OCI-LY1 (cell line): ENCODE results near the gene FUBP3.

ENCODE experiments used
- CTCF ChIP-seq: fragments of 200-600 bp; sonication (generic), shearing (Covaris generic); IDR thresholded peaks from 2 replicates; pipeline ENCODE4 v1.5.1; 2017; ENCODE audit warnings: mild to moderate bottlenecking, antibody characterized with exemption, low read length, moderate library complexity, mixed read lengths
- EZH2 ChIP-seq: fragments of 200-600 bp; sonication (generic), shearing (Covaris generic); IDR thresholded peaks from 2 replicates; pipeline ENCODE4 v1.8.0; 2017; ENCODE audit warnings: borderline replicate concordance, mixed run types, mild to moderate bottlenecking, antibody characterized with exemption, low read length, moderate library complexity, mixed read lengths

GRCh38 chr9:130635306-130635705 is 55.9 kb downstream of the FUBP3 start:
- TF ChIP-seq CTCF: no peak
- no peak for TF ChIP-seq EZH2
